BLaER1 (cell line): ENCODE data around the gene JAK1.

Experiments used
- H3K27ac ChIP-seq: shearing (Covaris generic); formaldehyde crosslinking; 2 replicates; pipeline ENCODE4 v1.8.1; 2022
- H3K27me3 ChIP-seq: shearing (Covaris generic); formaldehyde crosslinking; 2 replicates; pipeline ENCODE4 v1.8.1; 2022
- H3K36me3 ChIP-seq: shearing (Covaris generic); formaldehyde crosslinking; 2 replicates; pipeline ENCODE4 v1.8.1; 2022
- H3K4me1 ChIP-seq: shearing (Covaris generic); formaldehyde crosslinking; 2 replicates; pipeline ENCODE4 v1.8.1; 2022
- H3K4me2 ChIP-seq: shearing (Covaris generic); formaldehyde crosslinking; 2 replicates; pipeline ENCODE4 v1.8.1; 2022
- H3K4me3 ChIP-seq: shearing (Covaris generic); formaldehyde crosslinking; 2 replicates; pipeline ENCODE4 v1.8.1; 2022
- H3K9ac ChIP-seq: shearing (Covaris generic); formaldehyde crosslinking; 2 replicates; pipeline ENCODE4 v1.8.1; 2022
- H3K9me3 ChIP-seq: shearing (Covaris generic); formaldehyde crosslinking; 2 replicates; pipeline ENCODE4 v1.8.1; 2022
- H4K20me1 ChIP-seq: shearing (Covaris generic); formaldehyde crosslinking; 2 replicates; pipeline ENCODE4 v1.8.1; 2022
- Cebpa-rat ChIP-seq: shearing (Covaris generic); IDR thresholded peaks from 2 replicates; pipeline ENCODE4 v1.8.1; 2022

Gene JAK1

DNA sequence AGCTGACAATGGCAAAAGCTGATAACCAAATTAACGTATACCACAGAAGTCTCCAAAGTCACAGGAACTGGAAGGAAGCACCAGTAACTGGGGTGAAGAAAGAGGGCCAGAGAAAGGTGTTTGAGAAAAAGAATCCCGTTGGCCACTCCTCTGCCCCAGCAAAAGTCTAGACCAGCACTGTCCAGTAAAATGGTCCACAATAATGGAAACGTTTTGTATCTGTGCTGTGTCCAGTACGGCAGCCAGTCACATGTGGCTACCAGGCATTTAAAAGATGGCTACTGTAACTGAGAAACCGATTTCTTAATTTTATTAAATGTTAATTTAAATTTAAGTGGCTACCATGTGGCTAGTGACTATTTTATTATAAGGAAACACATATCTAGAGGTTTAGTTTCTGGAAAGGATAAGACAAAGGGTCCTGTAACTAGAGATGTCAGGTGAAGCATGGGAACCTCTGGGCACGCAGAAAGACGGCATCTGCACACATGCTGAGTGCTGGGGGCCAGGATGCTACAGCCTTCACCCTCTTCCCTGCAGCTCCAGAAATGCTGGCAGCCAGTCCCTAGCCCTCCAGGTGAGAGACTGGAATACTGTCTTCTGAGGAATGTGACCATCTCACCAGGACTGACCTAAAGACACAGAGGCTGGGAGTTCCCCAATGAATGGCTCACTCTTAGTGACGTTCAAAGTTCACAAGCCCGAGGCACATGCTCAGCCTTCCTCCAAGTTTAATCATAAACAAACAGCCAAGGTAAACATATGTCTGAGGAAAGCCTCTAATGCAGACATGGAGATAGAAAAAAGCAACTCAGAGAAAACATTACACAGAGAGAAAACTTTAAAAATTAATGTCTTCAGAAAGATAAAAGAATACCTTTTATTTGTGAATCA is 50.7 kb downstream of the JAK1 start:
- H4K20me1 ChIP-seq, result peaks cover 51% of the 10 kb centered on the region
- H3K4me3 ChIP-seq, result no peak overlapping the region
- no peak for TF ChIP-seq Cebpa-rat
- H3K36me3 ChIP-seq, result 0 out of 2 replicates have a peak, but pooled peaks cover 8% of the 10 kb centered on the region
- H3K4me2 ChIP-seq, result peak overlapping the region; percentile 78
- no peaks in the 10 kb centered on the region for H3K27me3 ChIP-seq
- no peak overlapping the region for H3K9ac ChIP-seq
- H3K9me3 ChIP-seq, result peaks cover 17% of the 10 kb centered on the region; the same call in 1 of the 2 replicates
- peak overlapping the region; percentile 71 for H3K27ac ChIP-seq
- peaks cover 38% of the 10 kb centered on the region for H3K4me1 ChIP-seq

DNA sequence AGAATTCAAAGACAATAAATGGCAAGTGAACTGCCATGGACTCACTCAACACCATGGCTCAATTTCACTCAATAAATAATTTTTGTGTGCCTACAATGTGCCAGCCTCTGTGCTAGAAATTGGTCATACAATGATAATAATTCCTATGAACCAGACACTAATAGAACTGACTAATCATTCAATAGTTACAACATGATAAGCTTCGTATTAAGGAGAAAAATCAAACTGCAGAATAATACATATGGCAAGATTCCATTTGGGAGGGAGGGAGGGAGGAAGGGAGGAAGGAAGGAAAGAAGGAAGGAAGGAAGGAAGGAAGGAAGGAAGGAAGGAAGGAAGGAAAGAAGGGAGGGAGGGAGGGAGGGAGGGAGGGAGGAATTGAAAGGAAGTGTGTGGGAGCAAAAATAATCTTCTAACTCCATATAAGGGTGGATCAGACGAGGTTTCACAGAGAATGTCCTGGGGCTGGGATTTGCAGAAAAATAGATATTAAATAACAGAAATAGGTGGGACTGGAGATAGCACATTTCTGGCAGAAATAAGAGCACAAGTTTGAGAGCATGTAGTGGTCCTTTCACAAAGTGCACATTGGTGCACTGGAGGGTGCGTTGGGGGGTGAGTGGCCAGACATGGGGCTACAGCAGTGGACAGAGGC is 52.9 kb downstream of the JAK1 start:
- H3K27me3 ChIP-seq, result no peaks in the 10 kb centered on the region
- H3K4me2 ChIP-seq, result no peak overlapping the region
- no peak overlapping the region for H3K4me3 ChIP-seq
- TF ChIP-seq Cebpa-rat, result no peak
- peaks cover 60% of the 10 kb centered on the region for H4K20me1 ChIP-seq
- no peak overlapping the region for H3K9ac ChIP-seq
- H3K36me3 ChIP-seq, result 0 out of 2 replicates have a peak, but pooled peaks cover 8% of the 10 kb centered on the region
- H3K27ac ChIP-seq, result no peak overlapping the region
- peaks cover 17% of the 10 kb centered on the region; the same call in 1 of the 2 replicates for H3K9me3 ChIP-seq
- peaks cover 52% of the 10 kb centered on the region for H3K4me1 ChIP-seq

DNA sequence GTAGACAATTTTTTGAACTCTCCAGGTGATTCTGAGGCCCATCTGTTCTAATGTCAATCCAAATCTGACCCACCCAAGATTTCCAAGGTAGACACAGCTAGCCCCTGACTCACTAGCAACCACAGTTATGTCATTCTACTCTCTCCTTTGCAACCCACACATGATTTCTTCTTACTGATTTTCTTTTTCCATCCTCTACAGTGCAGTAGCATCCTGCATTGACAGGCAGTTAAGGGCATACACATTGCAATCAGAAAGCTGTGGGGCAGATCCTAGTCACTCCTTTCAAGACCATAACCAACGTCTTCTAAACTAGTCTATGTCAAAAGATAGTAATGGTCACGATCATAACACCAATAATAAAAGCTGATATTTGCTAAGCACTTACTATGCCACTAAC is 54.2 kb downstream of the JAK1 start:
- Histone ChIP-seq H3K36me3 (0 out of 2 replicates have a peak, but pooled peaks cover 8% of the 10 kb centered on the region), H4K20me1 (peaks cover 60% of the 10 kb centered on the region), H3K4me2 (no peak overlapping the region), H3K9me3 (peaks cover 17% of the 10 kb centered on the region; the same call in 1 of the 2 replicates), H3K4me3 (no peak overlapping the region), H3K4me1 (peaks cover 39% of the 10 kb centered on the region), H3K27ac (no peak overlapping the region), H3K27me3 (no peaks in the 10 kb centered on the region), H3K9ac (no peak overlapping the region)
- TF ChIP-seq Cebpa-rat, result no peak

DNA sequence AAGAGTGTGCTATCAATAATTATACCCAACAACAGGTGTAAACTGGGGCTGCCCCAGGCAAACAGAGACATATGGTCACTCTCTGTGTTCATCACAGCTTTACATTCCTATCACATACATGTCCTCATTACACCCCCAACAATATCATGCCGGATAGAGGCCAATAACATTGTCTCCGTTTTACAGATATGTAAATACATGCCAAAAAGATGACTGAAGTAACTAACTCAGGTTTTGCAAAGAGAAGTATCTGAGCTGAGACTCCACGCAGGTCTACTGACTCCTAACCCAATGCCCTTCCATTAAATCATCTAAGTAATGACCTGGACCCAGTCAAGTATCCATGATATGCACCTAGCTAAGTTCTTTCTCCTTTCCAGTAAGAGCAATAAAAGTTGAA is 55.0 kb downstream of the JAK1 start:
- H3K4me2 ChIP-seq, result no peak overlapping the region
- no peak overlapping the region for H3K9ac ChIP-seq
- TF ChIP-seq Cebpa-rat, result no peak
- H3K4me1 ChIP-seq, result peaks cover 31% of the 10 kb centered on the region
- peaks cover 67% of the 10 kb centered on the region for H4K20me1 ChIP-seq
- H3K4me3 ChIP-seq, result no peak overlapping the region
- peaks cover 17% of the 10 kb centered on the region; the same call in 1 of the 2 replicates for H3K9me3 ChIP-seq
- H3K27ac ChIP-seq, result no peak overlapping the region
- no peaks in the 10 kb centered on the region for H3K27me3 ChIP-seq
- H3K36me3 ChIP-seq, result 0 out of 2 replicates have a peak, but pooled peaks cover 8% of the 10 kb centered on the region

GRCh38 chr1:64909031-64909430 is 57.3 kb downstream of the JAK1 start:
- Histone ChIP-seq H3K4me1 (peaks cover 17% of the 10 kb centered on the region), H4K20me1 (peaks cover 90% of the 10 kb centered on the region)
- TF ChIP-seq Cebpa-rat, result no peak

DNA sequence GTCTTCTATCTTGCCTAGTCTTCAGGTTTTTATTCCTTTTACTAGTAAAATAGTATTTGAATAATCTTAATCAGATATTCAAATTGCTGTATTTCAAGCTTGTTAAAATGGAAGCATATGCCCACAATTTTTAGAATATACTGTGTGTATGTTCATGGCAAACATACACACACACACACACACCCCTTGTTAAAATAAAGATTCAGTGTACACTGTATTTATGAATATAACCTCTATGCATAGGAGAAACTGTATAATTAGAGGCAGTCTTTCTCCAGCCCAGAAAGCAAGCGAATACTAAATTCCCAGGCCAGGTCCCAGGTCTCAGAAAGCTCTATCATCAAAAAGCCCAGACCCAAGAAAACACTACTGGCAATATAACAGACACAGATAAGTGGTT is 57.8 kb downstream of the JAK1 start:
- no peak overlapping the region for H3K9ac ChIP-seq
- peaks cover 95% of the 10 kb centered on the region for H4K20me1 ChIP-seq
- H3K4me1 ChIP-seq, result peaks cover 14% of the 10 kb centered on the region
- H3K27ac ChIP-seq, result no peak overlapping the region
- TF ChIP-seq Cebpa-rat, result no peak
- H3K27me3 ChIP-seq, result no peaks in the 10 kb centered on the region
- H3K36me3 ChIP-seq, result no peaks in the 10 kb centered on the region
- no peaks in the 10 kb centered on the region for H3K9me3 ChIP-seq
- H3K4me3 ChIP-seq, result no peak overlapping the region
- peak overlapping the region; percentile 46; the same call in 1 of the 2 replicates for H3K4me2 ChIP-seq

More at GRCh38 chr1:64909031-64909430, 57.3 kb downstream of the JAK1 start:
- Histone ChIP-seq H3K36me3 (no peaks in the 10 kb centered on the region), H3K27ac (no peak overlapping the region), H3K9ac (0 out of 2 replicates have a peak overlapping the region, but pooled peaks have one; percentile 7), H3K9me3 (peaks cover 3% of the 10 kb centered on the region; the same call in 1 of the 2 replicates), H3K4me2 (peak overlapping the region; percentile 46), H3K4me3 (no peak overlapping the region), H3K27me3 (no peaks in the 10 kb centered on the region)

GRCh38 chr1:64906447-64906846 is 59.9 kb downstream of the JAK1 start:
- no peak overlapping the region for H3K9ac ChIP-seq
- no peaks in the 10 kb centered on the region for H3K27me3 ChIP-seq
- peaks cover 99% of the 10 kb centered on the region for H4K20me1 ChIP-seq
- TF ChIP-seq Cebpa-rat, result no peak
- no peak overlapping the region for H3K4me3 ChIP-seq
- H3K4me2 ChIP-seq, result no peak overlapping the region
- H3K27ac ChIP-seq, result no peak overlapping the region
- no peaks in the 10 kb centered on the region for H3K36me3 ChIP-seq
- H3K9me3 ChIP-seq, result no peaks in the 10 kb centered on the region
- H3K4me1 ChIP-seq, result peaks cover 14% of the 10 kb centered on the region

- H3K27me3 ChIP-seq, result no peaks in the 10 kb centered on the region
- H3K4me2 ChIP-seq, result no peak overlapping the region
- H4K20me1 ChIP-seq, result peaks cover 100% of the 10 kb centered on the region
- no peak for TF ChIP-seq Cebpa-rat
- H3K27ac ChIP-seq, result no peak overlapping the region
- H3K4me3 ChIP-seq, result no peak overlapping the region
- H3K9me3 ChIP-seq, result no peaks in the 10 kb centered on the region
- peaks cover 9% of the 10 kb centered on the region for H3K4me1 ChIP-seq
- no peaks in the 10 kb centered on the region for H3K36me3 ChIP-seq
- no peak overlapping the region for H3K9ac ChIP-seq
Measured at GRCh38 chr1:64903593-64903992, 62.8 kb downstream of the JAK1 start.

GRCh38 chr1:64901663-64902062 is 64.7 kb downstream of the JAK1 start:
- no peaks in the 10 kb centered on the region for H3K9me3 ChIP-seq
- TF ChIP-seq Cebpa-rat, result no peak
- H3K36me3 ChIP-seq, result no peaks in the 10 kb centered on the region
- H3K27me3 ChIP-seq, result no peaks in the 10 kb centered on the region
- no peak overlapping the region for H3K4me2 ChIP-seq
- H3K4me1 ChIP-seq, result peaks cover 20% of the 10 kb centered on the region
- no peak overlapping the region for H3K9ac ChIP-seq
- H4K20me1 ChIP-seq, result peaks cover 95% of the 10 kb centered on the region
- H3K4me3 ChIP-seq, result no peak overlapping the region
- no peak overlapping the region for H3K27ac ChIP-seq

DNA sequence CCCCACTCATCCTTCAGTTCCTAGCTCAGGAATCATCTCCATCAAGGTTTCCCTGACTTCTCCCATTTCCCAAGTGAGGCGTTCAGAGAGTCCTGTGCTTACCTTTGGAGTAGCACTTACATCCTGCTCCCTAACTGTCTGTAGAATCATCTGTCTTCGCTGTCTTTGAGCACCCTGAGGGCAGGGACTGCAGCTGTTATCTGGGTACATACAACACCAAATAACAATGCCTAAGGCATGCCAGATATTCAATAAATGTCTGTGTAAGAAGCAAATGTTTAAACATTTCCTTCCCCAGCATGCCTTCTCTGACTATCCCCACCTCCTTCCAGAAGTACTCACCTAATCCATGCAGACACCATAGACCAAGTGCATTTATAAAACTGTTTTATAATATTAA is 65.4 kb downstream of the JAK1 start:
- H3K4me3 ChIP-seq, result no peak overlapping the region
- H3K27me3 ChIP-seq, result no peaks in the 10 kb centered on the region
- H3K4me2 ChIP-seq, result no peak overlapping the region
- H3K9ac ChIP-seq, result no peak overlapping the region
- H3K4me1 ChIP-seq, result peaks cover 27% of the 10 kb centered on the region
- H4K20me1 ChIP-seq, result peaks cover 95% of the 10 kb centered on the region
- H3K9me3 ChIP-seq, result no peaks in the 10 kb centered on the region
- no peaks in the 10 kb centered on the region for H3K36me3 ChIP-seq
- TF ChIP-seq Cebpa-rat, result no peak
- no peak overlapping the region for H3K27ac ChIP-seq
